Measurements from ENCODE around the gene FGFRL1. TPM values are rescaled to one million over a fixed set of nuclear protein-coding genes. Genes with fewer than 3 reads are reported as not detected.

FGFRL1 gene
- total RNA-seq, 2 donors from 2014 or later = 38.7 to 50.4 TPM

- WGBS, 2 donors = 84% methylated on average over 3 to 11 of the region's 11 CpGs
- Histone ChIP-seq H3K4me1 (peaks cover 6% of the 10 kb centered on the region), H3K4me3 (no peak overlapping the region), H3K36me3 (replicated peaks in 1 of 2; ENCODE audit: insufficient read depth in 1 of 2, low read depth in 2 of 2) (no peaks in the 10 kb centered on the region), H3K27ac (no peak overlapping the region), H3K9me3 (no peaks in the 10 kb centered on the region), H3K27me3 (no peaks in the 10 kb centered on the region)
- intact Hi-C loops (cut with DNase I) = no loop called here
- DNase-seq (no peak), ATAC-seq (no peak)
- no peak for TF ChIP-seq POLR2A (IDR thresholded peaks at IDR 0.05)
- TF ChIP-seq CTCF (IDR thresholded peaks at IDR 0.05) = no peak
Observed at GRCh38 chr4:1075809-1076699, 64.6 kb downstream of the FGFRL1 start.

Other genes starting within 250 kb of the FGFRL1 start
- 1 to 10 TPM in 1 of 2 donors, under 1 TPM in 1; 0.52 to 2.0 TPM for gene CPLX1, start 185.5 kb upstream of the FGFRL1 start, total RNA-seq
- gene GAK, start 79.3 kb upstream of the FGFRL1 start, total RNA-seq = 100 to 1,000 TPM; 126 to 127 TPM
- 10 to 100 TPM; 40.2 to 65.3 TPM for gene TMEM175, start 79.2 kb upstream of the FGFRL1 start, total RNA-seq
- 10 to 100 TPM; 13.2 to 17.5 TPM for gene DGKQ, start 38.1 kb upstream of the FGFRL1 start, total RNA-seq
- 10 to 100 TPM; 30.0 to 37.6 TPM for gene IDUA, start 24.6 kb upstream of the FGFRL1 start, total RNA-seq
- 1 to 10 TPM; 1.6 TPM for gene SLC26A1, start 18.2 kb upstream of the FGFRL1 start, total RNA-seq
- 10 to 100 TPM in 1 of 2 donors, 1 to 10 TPM in 1; 8.2 to 20.5 TPM for gene RNF212, start 101.9 kb downstream of the FGFRL1 start, total RNA-seq
- 10 to 100 TPM; 25.4 to 33.5 TPM for gene SPON2, start 161.0 kb downstream of the FGFRL1 start, total RNA-seq
- gene CTBP1, start 237.5 kb downstream of the FGFRL1 start, total RNA-seq = 100 to 1,000 TPM; 148 to 458 TPM